H1 (cell line): ENCODE data around the gene TIAM2. TPM values are rescaled to one million over a fixed set of nuclear protein-coding genes. Genes with fewer than 3 reads are reported as not detected.

Source experiments
- CTCF ChIA-PET: fragments of 300-600 bp; sonication (Branson Sonifier 250); formaldehyde crosslinking; loops from one replicate; lab custom pipeline; 2021; ENCODE audit not compliant: partially characterized antibody; lab: Charles Lee
- POLR2A ChIA-PET: fragments of 300-600 bp; sonication (Branson Sonifier 250); formaldehyde crosslinking; loops from one replicate; lab custom pipeline; 2021; ENCODE audit warnings: inconsistent platforms; ENCODE audit not compliant: partially characterized antibody; lab: Charles Lee
- DNase-seq, 2 experiments: peaks; one replicate each; pipeline versions ENCODE4 v3.0.0 to v3.0.0-alpha.2; 2010 to 2022; ENCODE audit warnings: low spot score in 2 of 2, low read depth in 1 of 2, mixed read lengths in 1 of 2
- FAIRE-seq: peaks from 2 replicates; lab custom pipeline; 2011; peaks lifted over from hg19 to GRCh38; lab: Jason Lieb, UNC
- H2AFZ ChIP-seq: 2 replicates; pipeline ENCODE4 v1.8.1; 2012; ENCODE audit warnings: low read length, inconsistent platforms
- H2AK5ac ChIP-seq: 2 replicates; pipeline ENCODE4 v1.6.1; 2013; ENCODE audit warnings: low read depth, low read length
- H2BK120ac ChIP-seq: replicated peaks from 2 replicates; pipeline ENCODE3; 2013; ENCODE audit warnings: low read depth, low read length, inconsistent platforms
- H2BK12ac ChIP-seq: 2 replicates; pipeline ENCODE4 v1.6.1; 2013; ENCODE audit warnings: low read depth, low read length
- H2BK15ac ChIP-seq: 2 replicates; pipeline ENCODE4 v1.6.1; 2013; ENCODE audit warnings: low read length
- H2BK20ac ChIP-seq: 2 replicates; pipeline ENCODE4 v1.6.1; 2013; ENCODE audit warnings: low read length
- H2BK5ac ChIP-seq: 2 replicates; pipeline ENCODE4 v1.6.1; 2013; ENCODE audit warnings: low read depth, low read length
- H3K14ac ChIP-seq: 2 replicates; pipeline ENCODE4 v1.6.1; 2013; ENCODE audit warnings: inconsistent platforms; ENCODE audit not compliant: insufficient read length
- H3K18ac ChIP-seq: 2 replicates; pipeline ENCODE4 v1.6.1; 2013; ENCODE audit warnings: low read length; ENCODE audit errors: extremely low read depth
- H3K23ac ChIP-seq: 2 replicates; pipeline ENCODE4 v1.6.1; 2013; ENCODE audit warnings: inconsistent platforms; ENCODE audit not compliant: insufficient read length
- H3K23me2 ChIP-seq: 2 replicates; pipeline ENCODE4 v1.6.1; 2013; ENCODE audit warnings: low read depth, low read length
- H3K27ac ChIP-seq: 2 replicates; pipeline ENCODE4 v1.6.1; 2011; ENCODE audit warnings: low read depth, low read length, inconsistent platforms
- H3K27me3 ChIP-seq, 4 experiments: replicated peaks in 1 of 4; 1 replicate in 1 of 4; 2 replicates in 3 of 4; pipeline versions ENCODE4 v1.6.1 to v1.8.1; 2011 to 2013; ENCODE audit warnings: low read length in 3 of 4, mild to moderate bottlenecking in 3 of 4, inconsistent platforms in 2 of 4, mixed read lengths in 2 of 4, moderate library complexity in 1 of 4; ENCODE audit not compliant: control insufficient read depth in 3 of 4, insufficient read depth in 3 of 4; ENCODE audit errors: extremely low read depth in 1 of 4
- H3K36me3 ChIP-seq, 4 experiments: 2 replicates each; pipeline versions ENCODE4 v1.6.1 to v1.8.1; 2011 to 2013; ENCODE audit warnings: mild to moderate bottlenecking in 4 of 4, low read length in 3 of 4, moderate library complexity in 2 of 4, control low read depth in 1 of 4, inconsistent platforms in 1 of 4; ENCODE audit not compliant: insufficient read depth in 4 of 4, control insufficient read depth in 2 of 4
- H3K4ac ChIP-seq: replicated peaks from 2 replicates; pipeline ENCODE3; 2013; ENCODE audit warnings: low read length, low read depth, mixed read lengths, inconsistent platforms; ENCODE audit not compliant: insufficient read length
- H3K4me1 ChIP-seq, 4 experiments: replicated peaks in 1 of 4; 1 replicate in 1 of 4; 2 replicates in 3 of 4; pipeline versions ENCODE4 v1.6.1 to v1.8.1; 2011 to 2013; ENCODE audit warnings: low read length in 3 of 4, inconsistent platforms in 2 of 4, mixed read lengths in 1 of 4; ENCODE audit not compliant: insufficient read depth in 4 of 4, control insufficient read depth in 3 of 4
- H3K4me2 ChIP-seq, 2 experiments: 2 replicates each; pipeline versions ENCODE4 v1.6.1 to v1.8.1; 2011 to 2013; ENCODE audit warnings: low read depth in 2 of 2, low read length in 2 of 2, control low read depth in 1 of 2, inconsistent platforms in 1 of 2, mild to moderate bottlenecking in 1 of 2; ENCODE audit not compliant: insufficient read depth in 1 of 2
- H3K4me3 ChIP-seq, 4 experiments: fragments of 200-600, 300-600 bp in 1 of 4; sonication (generic), shearing (Covaris generic), sonication (Bioruptor Twin) in 1 of 4; 2 replicates each; pipeline versions ENCODE4 v1.5.1 to v1.8.1; 2011 to 2016; ENCODE audit warnings: low read length in 4 of 4, low read depth in 3 of 4, control low read depth in 2 of 4, inconsistent platforms in 2 of 4, mild to moderate bottlenecking in 2 of 4, mixed read lengths in 1 of 4, moderate library complexity in 1 of 4; ENCODE audit not compliant: insufficient read depth in 2 of 4; ENCODE audit errors: extremely low read depth in 1 of 4
- H3K56ac ChIP-seq: replicated peaks from 2 replicates; pipeline ENCODE3; 2013; ENCODE audit warnings: low read depth, mild to moderate bottlenecking, mixed read lengths, low read length, inconsistent platforms; ENCODE audit not compliant: insufficient read length
- H3K79me1 ChIP-seq: 2 replicates; pipeline ENCODE4 v1.6.1; 2013; ENCODE audit warnings: low read depth, low read length, control low read depth
- H3K79me2 ChIP-seq, 2 experiments: 2 replicates each; pipeline versions ENCODE4 v1.6.1 to v1.8.1; 2012 to 2013; ENCODE audit warnings: low read length in 2 of 2, mild to moderate bottlenecking in 2 of 2, inconsistent platforms in 1 of 2; ENCODE audit not compliant: insufficient read depth in 2 of 2, control insufficient read depth in 1 of 2
- H3K9ac ChIP-seq, 4 experiments: replicated peaks in 1 of 4; 1 replicate in 1 of 4; 2 replicates in 3 of 4; pipeline versions ENCODE4 v1.6.1 to v1.8.1; 2011 to 2013; ENCODE audit warnings: low read depth in 3 of 4, low read length in 3 of 4, control low read depth in 2 of 4, mild to moderate bottlenecking in 2 of 4, moderate library complexity in 2 of 4, inconsistent platforms in 1 of 4; ENCODE audit errors: extremely low read depth in 1 of 4
- H3K9me3 ChIP-seq, 2 experiments: 2 replicates each; pipeline versions ENCODE4 v1.6.1 to v1.8.1; 2012 to 2013; ENCODE audit warnings: mild to moderate bottlenecking in 2 of 2, moderate library complexity in 2 of 2, control low read depth in 1 of 2, inconsistent platforms in 1 of 2, low read depth in 1 of 2, low read length in 1 of 2, mixed read lengths in 1 of 2; ENCODE audit not compliant: insufficient read depth in 2 of 2
- H4K20me1 ChIP-seq, 2 experiments: replicated peaks in 1 of 2; 2 replicates each; pipeline versions ENCODE3 to v1.8.1; 2011 to 2013; ENCODE audit warnings: inconsistent platforms in 2 of 2, low read length in 2 of 2, mild to moderate bottlenecking in 1 of 2; ENCODE audit not compliant: insufficient read depth in 2 of 2, control insufficient read depth in 1 of 2
- H4K5ac ChIP-seq: 2 replicates; pipeline ENCODE4 v1.6.1; 2013; ENCODE audit warnings: low read length, low read depth, mixed read lengths, inconsistent platforms; ENCODE audit not compliant: insufficient read length
- H4K8ac ChIP-seq: 2 replicates; pipeline ENCODE4 v1.8.0; 2013; ENCODE audit warnings: mild to moderate bottlenecking, moderate library complexity, low read length, inconsistent platforms; ENCODE audit not compliant: insufficient read depth; ENCODE audit errors: extremely low read depth
- H4K91ac ChIP-seq: replicated peaks from 2 replicates; pipeline ENCODE3; 2013; ENCODE audit warnings: low read length, mixed read lengths, inconsistent platforms; ENCODE audit not compliant: insufficient read length
- CHD1 ChIP-seq: IDR thresholded peaks from 2 replicates; pipeline ENCODE4 v1.6.1; 2012; ENCODE audit warnings: low read depth, low read length, improper control_type of control experiment
- EP300 ChIP-seq, 2 experiments: IDR thresholded peaks; 1 replicate in 1 of 2; 2 replicates in 1 of 2; pipeline ENCODE4 v1.6.1; 2011 to 2012; ENCODE audit warnings: low read depth in 2 of 2, low read length in 2 of 2, mild to moderate bottlenecking in 2 of 2, borderline replicate concordance in 1 of 2, inconsistent platforms in 1 of 2, moderate library complexity in 1 of 2
- SAP30 ChIP-seq: fragments of 300-600 bp; sonication (generic); IDR thresholded peaks from 2 replicates; pipeline ENCODE4 v1.7.1; 2012; ENCODE audit warnings: low read length, moderate library complexity, mild to moderate bottlenecking, inconsistent platforms; ENCODE audit not compliant: insufficient read depth, insufficient replicate concordance
- SIN3A ChIP-seq, 2 experiments: IDR thresholded peaks in 1 of 2; conservative IDR thresholded peaks in 1 of 2; 2 replicates each; pipeline ENCODE4 v1.6.1; 2011 to 2012; ENCODE audit warnings: low read length in 2 of 2, improper control_type of control experiment in 1 of 2, low read depth in 1 of 2, mild to moderate bottlenecking in 1 of 2
- TBP ChIP-seq: IDR thresholded peaks from 2 replicates; pipeline ENCODE4 v1.6.1; 2011; ENCODE audit warnings: low read depth, low read length, improper control_type of control experiment
- WGBS, 2 experiments: shearing (Covaris generic) in 1 of 2; methylation state at CpG; one replicate each; pipeline versions ENCODE4 v1.1.6 to v1.1.7; 2013 to 2015; ENCODE audit warnings: low lambda C conversion rate in 2 of 2, mixed read lengths in 2 of 2, inconsistent platforms in 1 of 2, low coverage in 1 of 2, missing lambda C conversion rate in 1 of 2; ENCODE audit not compliant: insufficient replicate concordance in 2 of 2, insufficient coverage in 1 of 2, insufficient read length in 1 of 2; ENCODE audit errors: extremely low coverage in 1 of 2, missing lambda C conversion rate in 1 of 2; 5-methylcytosine and 5-hydroxymethylcytosine counted together
- polyA plus RNA-seq, 7 experiments: library from polyadenylated mRNA; depleted of rRNA in 3 of 7; stranded (reverse) in 5 of 7; unstranded in 2 of 7; fragments of >200 nt in 5 of 7; fragments of 200-250 nt in 2 of 7; gene quantifications; 1 replicate in 5 of 7; 2 replicates in 1 of 7; 4 replicates in 1 of 7; pipeline versions ENCODE4 v1.2.1 to v1.2.3, GENCODE V29; 2011 to 2013; ENCODE audit warnings: missing spikeins in 2 of 7, mixed read lengths in 2 of 7
- total RNA-seq: library from RNA; stranded (reverse); fragmentation: NEBNext Ultra II Directional; extraction: Animal tissue kit (Norgen Biotek cat#: 25700); gene quantifications from 2 replicates; pipeline ENCODE4 v1.2.1, GENCODE V29; 2021
- TF ChIP-seq, protein P1 (sequence below): IDR thresholded peaks from 2 replicates; pipeline ENCODE4 v1.6.1; 2012; ENCODE audit warnings: inconsistent platforms

TIAM2 gene
- total and polyA plus RNA-seq, 2 of the 8 experiments (the other 6 are each of a cell fraction or from before 2014, with no cell fraction given): 7.4 to 23.9 TPM

DNA sequence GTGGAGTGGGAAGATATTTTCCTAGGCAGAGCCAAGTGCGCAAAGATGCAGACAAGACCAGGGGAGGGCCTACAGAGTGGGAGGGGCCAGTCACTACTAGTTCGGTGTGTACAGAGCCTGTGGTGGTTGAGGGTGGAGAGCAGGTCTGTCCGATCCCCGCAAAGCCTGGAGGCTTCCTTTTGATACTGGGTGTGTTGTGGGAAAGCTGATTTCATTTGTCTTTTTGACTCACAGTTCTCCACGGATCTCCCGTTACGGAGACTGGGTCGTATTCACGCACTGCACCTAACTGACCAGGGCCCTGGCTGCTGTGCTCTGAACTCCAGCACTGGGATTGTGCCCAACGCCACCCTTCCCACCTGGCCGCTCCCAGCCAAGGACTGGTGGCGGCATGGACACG lies 1.4 kb upstream of the TIAM2 start:
- H3K79me1 ChIP-seq: 0 out of 2 replicates have a peak, but pooled peaks cover 3% of the 10 kb centered on the region
- H3K4me2 ChIP-seq: no peak overlapping the region
- no peak overlapping the region for H3K4me3 ChIP-seq
- ChIA-PET CTCF (interaction anchor here (1.2 to 1.7 kb wide), 5 partner anchors 11 to 259 kb away, joined by 3 to 8 read pairs (median 5); no protein-coding TSS in a partner anchor), POLR2A (interaction anchor here (0.6 to 1.6 kb wide), 3 partner anchors 8 to 1191 kb away, joined by 3 read pairs; no protein-coding TSS in a partner anchor)
- no peak overlapping the region for H3K9ac ChIP-seq
- H3K27ac ChIP-seq: no peak overlapping the region
- peaks cover 0 to 2% of the 10 kb centered on the region in 2 experiments; a peak in 1 of 4 replicates for H3K79me2 ChIP-seq
- FAIRE-seq: no peak
- no peak overlapping the region; the same call in 1 of the 2 replicates for H3K18ac ChIP-seq
- H3K27me3 ChIP-seq: peaks cover 0 to 2% (median under 1%) of the 10 kb centered on the region in 4 experiments; a peak in 2 of 7 replicates
- H4K20me1 ChIP-seq: peaks cover 4 to 7% of the 10 kb centered on the region in 2 experiments
- H3K36me3 ChIP-seq: no peaks in the 10 kb centered on the region
- H2BK15ac ChIP-seq: no peak overlapping the region; the same call in 1 of the 2 replicates
- no peak overlapping the region for H3K4ac ChIP-seq
- no peak for DNase-seq
- no peaks in the 10 kb centered on the region for H3K9me3 ChIP-seq
- no peak overlapping the region for H3K56ac ChIP-seq
- no peak overlapping the region for H3K23ac ChIP-seq
- no peak overlapping the region for H2BK120ac ChIP-seq
- no peak overlapping the region for H2AFZ ChIP-seq
- no peak overlapping the region for H2BK20ac ChIP-seq
- no peak overlapping the region for H4K5ac ChIP-seq
- 96% methylated on average over 13 of the region's 13 CpGs; no CpG with 5 or more reads in 1 of the 2 experiments for WGBS, 2 experiments
- H2BK12ac ChIP-seq: peak overlapping the region; percentile 70; the same call in 1 of the 2 replicates
- H4K91ac ChIP-seq: no peak overlapping the region
- H4K8ac ChIP-seq: peak overlapping the region; percentile 75; the same call in 1 of the 2 replicates
- TF ChIP-seq CHD1 (no peak), EP300 (IDR thresholded peaks at IDR 0.05; ENCODE audit: borderline replicate concordance in 1 of 2, low read depth in 2 of 2, low read length in 2 of 2) (no peak), SIN3A (conservative IDR thresholded peaks at IDR 0.05 in 1 of 2, IDR thresholded peaks at IDR 0.05 in 1 of 2; ENCODE audit: low read depth in 1 of 2, low read length in 2 of 2) (no peak), SAP30 (no peak), TBP (no peak)
- TF ChIP-seq, protein P1, sequence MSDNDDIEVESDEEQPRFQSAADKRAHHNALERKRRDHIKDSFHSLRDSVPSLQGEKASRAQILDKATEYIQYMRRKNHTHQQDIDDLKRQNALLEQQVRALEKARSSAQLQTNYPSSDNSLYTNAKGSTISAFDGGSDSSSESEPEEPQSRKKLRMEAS: 0 out of 2 replicates have a peak, but pooled peaks have one; percentile 26
- H2AK5ac ChIP-seq: no peak overlapping the region
- H3K23me2 ChIP-seq: peaks cover 8% of the 10 kb centered on the region; the same call in 1 of the 2 replicates
- H3K4me1 ChIP-seq: peaks cover 0 to 3% (median 0%) of the 10 kb centered on the region in 4 experiments
- peak overlapping the region; percentile 2; the same call in 1 of the 2 replicates for H2BK5ac ChIP-seq
- no peak overlapping the region for H3K14ac ChIP-seq
